ENCODE measurements around the gene CTH. TPM values are rescaled to one million over a fixed set of nuclear protein-coding genes. Genes with fewer than 3 reads are reported as not detected.

Gene CTH
- total RNA-seq, 1 donor from 2014 or later = 4.3 TPM

- ATAC-seq (ENCODE audit: low read depth) (no peak), DNase-seq (no peak)
- POLR2A ChIA-PET = no interaction called here
- Mint-ChIP-seq H3K4me3 (no peak overlapping the region), H3K36me3 (ENCODE audit: low read depth) (peaks cover 54% of the 10 kb centered on the region), H3K4me1 (no peaks in the 10 kb centered on the region), H3K27me3 (no peaks in the 10 kb centered on the region), H3K27ac (no peak overlapping the region), H3K9me3 (no peaks in the 10 kb centered on the region)
- intact Hi-C loops (cut with micrococcal nuclease) = no loop called here
- no peak for TF ChIP-seq CTCF (IDR thresholded peaks at IDR 0.05)
- CTCF ChIA-PET = no interaction called here
These were observed 20.8 kb downstream of the CTH start for GRCh38 chr1:70431874-70432273.

- no peak for DNase-seq
- Mint-ChIP-seq H3K9me3 (no peaks in the 10 kb centered on the region), H3K27me3 (no peaks in the 10 kb centered on the region), H3K4me1 (no peaks in the 10 kb centered on the region), H3K36me3 (ENCODE audit: low read depth) (peaks cover 61% of the 10 kb centered on the region), H3K27ac (no peak overlapping the region), H3K4me3 (no peak overlapping the region)
- no peak for ATAC-seq (ENCODE audit: low read depth)
- intact Hi-C loops (cut with micrococcal nuclease) = no loop called here
- CTCF ChIA-PET = no interaction called here
- POLR2A ChIA-PET = no interaction called here
- no peak for TF ChIP-seq CTCF (IDR thresholded peaks at IDR 0.05)
These were observed 23.3 kb downstream of the CTH start for GRCh38 chr1:70434253-70434859.

- no peaks in the 10 kb centered on the region for H3K9me3 Mint-ChIP-seq
- TF ChIP-seq CTCF (IDR thresholded peaks at IDR 0.05) = no peak
- peaks cover 53% of the 10 kb centered on the region for H3K36me3 Mint-ChIP-seq (ENCODE audit: low read depth)
- no peaks in the 10 kb centered on the region for H3K27me3 Mint-ChIP-seq
- H3K4me1 Mint-ChIP-seq = no peaks in the 10 kb centered on the region
- no peak for DNase-seq
- H3K27ac Mint-ChIP-seq = no peak overlapping the region
- no peak for ATAC-seq (ENCODE audit: low read depth)
- no peak overlapping the region for H3K4me3 Mint-ChIP-seq
- intact Hi-C loops (cut with micrococcal nuclease) = no loop called here
- POLR2A ChIA-PET = no interaction called here
- CTCF ChIA-PET = no interaction called here
These were observed 25.7 kb downstream of the CTH start for GRCh38 chr1:70436622-70437251.

GRCh38 chr1:70438529-70438928 is 27.5 kb downstream of the CTH start:
- ATAC-seq (ENCODE audit: low read depth) = no peak
- Mint-ChIP-seq H3K4me1 (no peaks in the 10 kb centered on the region), H3K27ac (no peak overlapping the region), H3K36me3 (ENCODE audit: low read depth) (peaks cover 38% of the 10 kb centered on the region), H3K9me3 (no peaks in the 10 kb centered on the region), H3K4me3 (no peak overlapping the region), H3K27me3 (no peaks in the 10 kb centered on the region)
- no peak for TF ChIP-seq CTCF (IDR thresholded peaks at IDR 0.05)
- DNase-seq = no peak
- intact Hi-C loops (cut with micrococcal nuclease) = no loop called here
- ChIA-PET POLR2A (no interaction called here), CTCF (no interaction called here)

- TF ChIP-seq CTCF (IDR thresholded peaks at IDR 0.05) = no peak
- peaks cover 24% of the 10 kb centered on the region for H3K36me3 Mint-ChIP-seq (ENCODE audit: low read depth)
- ATAC-seq (ENCODE audit: low read depth) = no peak
- intact Hi-C loops (cut with micrococcal nuclease) = no loop called here
- no peak overlapping the region for H3K27ac Mint-ChIP-seq
- CTCF ChIA-PET = no interaction called here
- no peak overlapping the region for H3K4me3 Mint-ChIP-seq
- H3K27me3 Mint-ChIP-seq = no peaks in the 10 kb centered on the region
- H3K4me1 Mint-ChIP-seq = no peaks in the 10 kb centered on the region
- no peak for DNase-seq
- POLR2A ChIA-PET = no interaction called here
- H3K9me3 Mint-ChIP-seq = no peaks in the 10 kb centered on the region
These were observed 29.7 kb downstream of the CTH start for GRCh38 chr1:70440642-70441391.
